Activated CD4-positive, alpha-beta T cell treated with anti-CD3 and anti-CD28 coated beads for 24 hours (primary cell): Measurements from ENCODE around the gene M1AP.

ENCODE experiments used
- DNase-seq, 2 donors: peaks; one replicate each; pipeline ENCODE4 v3.0.0-alpha.2; 2020; ENCODE audit warnings: low read depth in 2 of 2

The M1AP gene

DNA sequence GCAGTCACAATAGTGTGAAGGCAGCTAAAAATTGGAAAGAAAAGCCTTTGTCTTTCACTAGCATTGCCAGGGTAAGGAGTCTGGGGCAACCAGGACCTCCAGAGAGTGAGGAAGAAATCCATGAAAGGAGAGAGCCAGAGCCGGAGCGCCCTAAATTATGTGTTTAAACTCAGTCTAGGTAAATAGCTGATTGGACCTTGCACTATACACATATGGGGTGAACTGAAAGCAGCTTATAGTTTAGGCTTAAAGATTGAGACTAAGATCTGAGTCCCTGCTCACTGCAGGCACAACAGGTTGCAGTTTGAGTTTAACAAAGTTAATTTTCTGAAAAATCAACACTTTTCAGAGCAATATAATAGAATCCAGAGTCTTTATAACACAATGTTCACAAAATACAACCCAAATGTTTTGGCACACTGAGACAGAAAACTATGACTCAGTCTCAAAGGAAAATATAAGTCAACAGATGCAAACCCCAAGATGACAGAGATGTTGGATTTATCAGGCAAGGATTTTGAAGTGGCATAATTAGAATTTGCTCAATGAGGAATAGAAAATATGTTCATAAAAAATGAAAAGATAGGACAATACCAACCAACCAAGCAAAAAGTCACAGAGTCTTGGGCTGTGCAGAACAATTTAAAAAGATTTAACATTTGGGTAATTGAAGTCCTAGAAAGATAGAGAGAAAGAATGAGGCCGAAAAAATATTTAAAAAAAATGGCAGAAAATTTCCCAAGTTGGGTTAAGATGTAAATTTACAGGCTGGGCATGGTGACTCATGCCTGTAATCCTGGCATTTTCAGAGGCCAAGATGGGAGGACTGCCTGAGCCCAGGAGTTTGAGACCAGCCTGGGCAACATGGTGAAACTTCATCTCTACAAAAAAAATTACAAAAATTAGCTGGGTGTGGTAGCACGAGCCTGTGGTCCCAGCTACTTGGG is 54.0 kb downstream of the M1AP start:
- no peak for DNase-seq

DNA sequence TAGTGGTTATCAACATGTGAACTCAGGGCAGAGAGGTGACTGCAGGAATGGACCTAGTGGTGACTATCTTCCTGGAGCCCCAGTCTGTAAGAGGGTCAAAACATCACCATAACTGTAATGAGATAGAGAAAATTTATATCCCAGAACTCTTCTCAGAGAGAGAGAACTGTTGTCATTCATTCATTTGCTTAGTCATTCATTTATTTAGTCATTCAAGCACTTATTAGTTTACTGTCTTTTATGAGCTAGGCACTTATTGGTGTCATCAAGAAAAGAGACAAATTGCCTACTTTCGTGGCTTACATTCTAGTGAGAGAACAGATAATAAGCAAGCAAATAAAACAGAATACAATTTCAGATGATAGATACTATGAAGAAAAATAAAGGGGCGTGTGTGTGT is 59.5 kb downstream of the M1AP start:
- no peak for DNase-seq

DNA sequence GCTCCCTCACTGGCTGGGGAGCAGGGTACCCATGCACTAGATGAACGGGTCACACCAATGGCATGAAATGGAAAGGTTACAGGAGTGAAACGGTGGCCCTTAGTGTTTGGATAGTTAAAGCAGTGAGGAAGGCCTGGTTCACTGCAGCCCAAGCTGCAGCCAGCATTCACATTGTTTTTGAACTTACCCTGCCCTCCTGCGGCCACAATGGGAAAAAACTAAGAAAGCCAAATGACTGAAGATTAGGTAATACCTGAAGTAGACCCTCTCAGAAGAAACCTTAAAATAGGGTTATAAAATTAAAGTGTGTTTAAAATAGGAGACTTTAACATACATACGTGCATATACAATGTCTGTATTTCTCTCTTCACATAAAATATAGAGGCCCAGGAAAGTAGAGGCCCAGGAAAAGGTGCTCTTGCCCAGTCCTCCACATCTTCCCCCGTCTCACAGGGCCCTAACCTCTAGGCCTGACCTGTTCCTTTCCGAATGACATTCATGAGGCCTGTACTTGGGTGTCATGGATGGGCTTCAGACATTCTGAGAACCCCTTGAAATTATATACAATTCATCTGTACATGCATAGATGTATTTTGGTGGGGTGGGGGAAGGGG is 60.4 kb downstream of the M1AP start:
- peak; percentile 25 to 39 for DNase-seq

- DNase-seq, result no peak
These were observed 62.5 kb downstream of the M1AP start for GRCh38 chr2:74585406-74586185.

DNA sequence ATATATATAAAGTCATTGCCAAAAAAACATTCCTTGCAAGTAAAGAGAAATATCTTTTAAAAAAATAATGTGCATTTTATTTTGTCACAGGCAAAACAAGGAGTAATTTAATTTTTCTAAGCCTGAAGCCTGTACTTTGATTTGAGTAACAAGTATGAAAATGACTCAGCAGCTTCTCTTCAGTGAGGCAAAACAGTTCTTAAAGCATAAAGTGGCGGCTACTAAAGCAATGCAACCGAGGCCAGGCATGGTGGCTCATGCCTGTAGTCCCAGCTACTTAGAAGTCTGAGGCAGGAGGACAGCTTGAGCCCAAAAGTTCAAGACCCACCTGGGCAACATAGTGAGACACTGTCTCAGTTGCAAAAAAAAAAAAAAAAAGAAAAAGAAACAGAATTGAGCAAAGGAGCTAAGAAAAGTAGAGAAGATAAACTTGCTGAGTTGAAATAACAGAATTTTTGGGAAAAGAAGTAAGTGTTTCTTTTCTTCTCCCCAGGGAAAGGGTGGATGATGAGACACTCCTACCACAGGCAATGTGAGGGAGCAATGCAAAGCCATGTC is 64.0 kb downstream of the M1AP start:
- no peak for DNase-seq

GRCh38 chr2:74583504-74583903 is 64.6 kb downstream of the M1AP start:
- no peak for DNase-seq

- DNase-seq, result no peak
These were observed 65.9 kb downstream of the M1AP start for GRCh38 chr2:74582184-74582583.

GRCh38 chr2:74581463-74581862 is 66.7 kb downstream of the M1AP start:
- DNase-seq, result no peak

DNA sequence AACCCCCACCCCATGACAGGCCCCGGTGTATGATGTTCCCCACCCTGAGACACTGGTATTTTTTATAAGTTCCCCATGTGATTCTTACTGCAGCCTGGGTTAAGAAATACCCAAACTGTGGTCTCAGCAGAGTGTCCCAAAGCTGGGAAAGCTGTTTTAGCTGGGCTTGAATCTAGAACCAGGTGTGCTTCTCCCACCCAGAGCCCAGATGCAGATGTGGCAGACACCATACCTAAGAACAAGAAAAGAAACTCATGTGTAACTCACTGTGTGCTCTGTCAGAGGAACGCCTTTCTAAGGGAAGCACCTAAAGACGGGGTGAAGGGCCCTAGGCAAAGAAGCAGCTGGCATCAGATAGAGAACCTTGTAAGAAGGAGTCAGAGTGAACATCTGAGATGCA is 69.7 kb downstream of the M1AP start:
- no peak for DNase-seq

DNA sequence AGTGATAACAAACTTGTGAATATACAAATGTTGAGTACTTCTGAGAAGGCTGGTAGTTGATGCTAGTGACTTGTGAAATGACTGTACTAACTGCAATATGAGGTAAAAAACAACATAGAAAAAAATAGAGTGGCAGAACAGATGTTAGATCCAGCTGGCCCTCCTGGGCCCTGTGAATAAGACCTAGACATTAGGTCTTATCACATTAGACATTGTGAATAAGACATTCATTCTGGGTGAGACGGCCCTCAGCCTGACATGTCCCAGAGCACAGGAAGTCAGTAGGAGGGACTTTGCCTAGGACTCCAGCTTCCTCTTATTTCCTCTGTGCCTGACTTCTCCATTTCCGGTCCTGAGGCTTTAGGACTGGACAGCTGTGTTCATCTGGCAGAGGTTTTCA is 70.7 kb downstream of the M1AP start:
- DNase-seq, result no peak

GRCh38 chr2:74576863-74577229 is 71.3 kb downstream of the M1AP start:
- DNase-seq, result no peak

DNA sequence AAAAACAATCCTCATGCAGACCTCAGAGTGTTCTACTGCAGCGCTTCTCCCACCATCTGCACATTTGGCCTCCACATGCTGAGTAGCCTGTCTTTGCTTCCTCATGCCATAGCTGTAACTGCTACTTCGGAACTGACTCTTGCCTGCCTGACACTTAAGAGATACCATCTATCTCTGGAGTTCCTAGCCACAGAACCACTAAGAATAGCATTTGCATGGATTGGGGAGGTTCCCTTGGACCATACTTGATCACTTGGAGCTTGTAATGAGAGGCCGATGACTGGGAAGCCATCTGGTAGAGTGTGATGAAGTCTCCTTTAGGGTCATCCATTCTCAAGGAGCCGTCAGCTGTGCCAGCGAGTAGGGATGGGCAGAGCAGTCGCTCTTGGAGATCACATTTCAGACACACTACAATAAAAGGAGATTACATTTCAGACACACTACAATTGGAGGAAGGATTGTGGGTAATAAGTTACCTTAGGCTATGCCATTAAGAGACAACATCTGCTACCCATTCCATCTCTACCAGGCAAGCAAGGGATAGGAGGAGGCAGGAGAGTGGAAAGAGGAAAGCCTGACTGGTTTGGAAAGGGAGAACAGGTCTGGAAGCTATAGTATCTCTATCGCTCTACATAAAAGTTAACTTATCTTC is 71.8 kb downstream of the M1AP start:
- no peak for DNase-seq

GRCh38 chr2:74575320-74575719 is 72.8 kb downstream of the M1AP start:
- no peak for DNase-seq

DNA sequence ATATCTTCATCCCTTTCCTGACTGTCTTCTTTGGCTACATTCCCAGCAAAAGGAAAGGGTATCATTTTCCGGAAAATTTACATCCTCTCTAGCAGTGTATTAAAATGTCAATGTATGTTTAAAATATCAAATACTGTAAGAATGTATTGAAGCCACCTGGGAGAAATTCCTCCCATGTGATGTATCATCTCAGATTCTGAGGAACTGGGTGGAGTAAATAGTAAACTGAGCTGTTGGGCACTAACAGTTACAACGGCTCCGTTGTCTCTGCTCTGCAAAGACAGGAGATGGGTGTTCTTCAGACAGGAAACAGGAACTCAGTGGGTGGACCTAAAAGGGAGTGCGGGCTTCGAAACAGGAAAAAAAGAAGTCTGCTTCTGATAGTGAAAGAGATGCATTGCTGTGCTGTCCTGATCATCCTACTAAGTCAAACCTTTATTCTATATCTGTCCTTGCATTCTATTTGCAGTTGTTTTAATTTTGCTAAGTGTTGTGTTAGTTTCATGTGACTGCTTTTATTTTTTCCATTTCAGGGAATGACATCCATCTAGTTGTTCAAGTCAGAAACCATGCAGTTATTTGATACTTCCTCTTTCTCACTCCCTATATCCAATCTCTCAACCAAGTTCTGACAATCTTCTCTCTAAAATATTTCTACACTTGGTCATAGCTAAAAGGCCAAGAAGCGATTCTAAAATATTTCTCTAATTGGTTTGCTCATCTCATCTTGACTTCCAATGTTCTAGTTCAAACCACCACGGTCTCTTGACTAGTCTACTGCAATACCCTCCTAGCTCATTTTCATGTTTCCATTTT is 74.2 kb downstream of the M1AP start:
- no peak for DNase-seq

GRCh38 chr2:74572178-74572925 is 75.8 kb downstream of the M1AP start:
- DNase-seq, result no peak

GRCh38 chr2:74571058-74571457 is 77.1 kb downstream of the M1AP start:
- no peak for DNase-seq

DNA sequence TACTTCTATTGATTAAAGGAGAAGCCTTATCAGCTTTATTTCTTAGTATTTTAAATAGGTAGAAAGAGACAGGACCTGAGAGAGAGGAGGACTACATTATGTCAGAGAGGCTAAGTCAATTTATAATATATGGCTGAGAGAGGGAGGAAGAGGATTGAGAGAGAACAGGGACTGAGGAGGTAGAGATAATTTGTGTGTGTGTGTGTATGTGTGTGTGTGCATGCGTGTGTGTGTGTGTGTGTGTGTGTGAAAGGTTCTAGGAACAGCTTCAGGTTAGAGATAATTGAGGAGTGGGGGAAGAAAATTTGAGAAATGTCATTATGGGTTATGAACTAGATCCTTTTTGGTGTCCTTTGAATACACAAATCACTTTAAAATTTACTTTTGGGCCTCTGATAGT is 78.4 kb downstream of the M1AP start:
- DNase-seq, result no peak

DNA sequence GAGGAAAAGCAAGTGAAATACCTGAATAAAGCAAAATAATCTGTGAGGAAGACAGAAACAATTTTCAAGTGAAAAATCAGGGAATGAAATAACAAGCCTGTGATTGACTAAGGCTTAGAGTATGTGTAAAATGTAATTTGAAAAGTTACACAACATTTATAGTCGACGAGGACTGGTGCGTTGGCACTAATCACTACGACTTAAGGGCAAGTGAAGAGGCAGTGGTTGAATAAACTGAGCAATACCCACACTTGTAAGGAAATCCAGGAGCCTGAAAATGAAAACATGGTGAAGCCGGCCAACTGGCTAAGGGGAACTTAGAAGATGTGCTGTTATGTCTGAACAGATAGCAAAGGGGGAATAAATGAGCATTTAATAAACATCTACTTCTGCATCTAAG is 80.2 kb downstream of the M1AP start:
- no peak for DNase-seq

- DNase-seq, result no peak
These were observed 81.4 kb downstream of the M1AP start for GRCh38 chr2:74566754-74567085.

- DNase-seq, result no peak
These were observed 81.9 kb downstream of the M1AP start for GRCh38 chr2:74566076-74566753.
